ENCODE measurements around the gene FANCM.
"Not testable (repeated sequence)": the region's sequence is repeated elsewhere in the genome, so short reads cannot be mapped to it uniquely, and the experiment has no call there.

FANCM gene

DNA sequence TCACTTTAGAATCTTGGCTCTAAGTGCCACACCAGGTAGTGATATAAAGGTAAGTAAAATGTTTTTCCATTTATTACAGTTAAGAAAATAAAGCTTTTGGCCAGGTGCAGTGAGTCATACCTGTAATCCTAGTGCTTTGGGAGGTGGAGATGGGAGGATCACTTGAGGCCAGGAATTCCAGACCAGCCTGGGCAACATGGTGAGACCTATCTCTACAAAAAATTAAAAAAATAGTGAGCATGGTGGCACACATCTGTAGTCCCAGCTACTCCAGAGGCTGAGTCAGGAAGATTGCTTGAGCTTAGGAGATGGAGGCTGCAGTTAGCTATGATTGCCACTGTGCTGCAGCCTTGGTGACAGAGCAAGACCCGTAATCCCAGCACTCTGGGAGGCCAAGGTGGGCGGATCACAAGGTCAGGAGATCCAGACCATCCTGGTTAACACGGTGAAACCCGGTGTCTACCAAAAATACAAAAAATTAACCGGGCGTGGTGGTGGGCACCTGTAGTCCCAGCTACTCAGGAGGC is 5.0 kb downstream of the FANCM start:
- DNase-seq: no peak

DNA sequence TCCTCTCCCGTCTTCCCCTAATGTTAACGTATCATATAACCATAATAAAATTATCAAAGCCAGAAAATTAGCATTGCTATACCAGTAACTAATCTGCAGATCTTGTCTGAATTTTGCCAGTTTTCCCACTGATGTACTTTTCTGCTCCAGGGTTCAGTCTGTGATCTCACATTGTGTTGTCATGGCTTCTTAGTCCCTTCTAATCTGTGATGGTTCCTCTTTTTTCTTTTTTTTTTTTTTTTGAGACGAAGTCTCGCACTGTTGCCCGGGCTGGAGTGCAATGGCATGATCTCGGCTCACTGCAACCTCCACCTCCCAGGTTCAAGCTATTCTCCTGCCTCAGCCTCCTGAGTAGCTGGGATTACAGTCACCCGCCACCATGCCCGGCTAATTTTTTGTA is 6.4 kb downstream of the FANCM start:
- DNase-seq: not testable (repeated sequence)

DNA sequence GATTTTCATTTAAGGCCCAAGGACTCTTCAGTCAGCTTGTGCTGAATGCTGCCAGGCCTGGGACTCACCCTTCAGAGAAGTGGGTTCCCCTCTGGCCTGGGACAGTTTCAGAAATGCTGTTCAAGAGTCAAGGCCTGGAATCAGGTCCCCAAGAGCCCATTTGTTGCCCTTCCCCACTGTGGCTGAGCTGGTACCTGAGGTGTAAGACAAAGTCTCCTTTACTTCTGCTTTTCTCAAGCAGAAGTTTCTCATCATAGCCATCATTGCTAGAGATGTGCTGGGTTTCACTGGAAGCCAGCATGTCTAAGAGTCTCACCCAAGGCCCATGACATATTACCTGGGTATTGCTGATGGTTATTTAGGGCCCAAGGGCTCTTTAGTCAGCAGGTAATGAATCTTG is 8.9 kb downstream of the FANCM start:
- DNase-seq: no peak

DNA sequence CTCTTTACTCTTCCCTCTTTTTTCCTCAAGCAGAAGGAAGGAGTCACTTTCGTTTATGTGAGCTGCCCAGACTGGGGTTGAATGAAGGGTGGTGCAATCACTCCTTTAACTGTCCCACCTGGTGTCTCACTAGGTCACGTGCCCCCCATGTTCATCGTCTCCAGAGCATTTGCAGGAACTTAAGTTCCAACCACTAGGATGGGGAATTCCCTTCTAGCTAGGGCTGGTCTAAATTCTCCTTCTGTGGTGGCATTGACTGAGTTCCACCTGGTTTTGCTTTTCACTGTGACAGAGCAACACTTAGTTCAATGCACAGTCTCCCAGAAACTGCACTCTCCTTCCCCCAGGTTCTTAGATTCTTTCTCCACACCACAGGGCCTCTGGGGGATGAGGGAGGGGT is 9.5 kb downstream of the FANCM start:
- no peak for DNase-seq

DNA sequence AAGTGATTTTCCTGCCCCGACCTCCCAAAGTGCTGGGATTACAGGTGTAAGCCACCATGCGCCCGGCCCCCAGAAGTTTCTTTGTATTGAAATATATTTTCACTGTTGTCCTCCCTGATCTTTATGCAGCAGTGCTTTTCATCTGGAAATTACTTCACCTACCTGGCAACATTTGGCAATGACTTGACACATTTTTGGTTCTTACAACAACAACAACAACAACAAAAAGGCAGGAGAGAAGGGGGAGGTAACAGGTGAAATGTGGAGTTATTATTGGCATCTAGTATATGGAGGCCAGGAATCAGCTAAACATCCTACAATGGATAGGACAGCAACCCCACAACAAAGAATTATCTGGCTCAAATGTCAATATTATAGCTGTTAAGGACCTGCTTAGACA is 13.9 kb downstream of the FANCM start:
- DNase-seq: no peak

DNA sequence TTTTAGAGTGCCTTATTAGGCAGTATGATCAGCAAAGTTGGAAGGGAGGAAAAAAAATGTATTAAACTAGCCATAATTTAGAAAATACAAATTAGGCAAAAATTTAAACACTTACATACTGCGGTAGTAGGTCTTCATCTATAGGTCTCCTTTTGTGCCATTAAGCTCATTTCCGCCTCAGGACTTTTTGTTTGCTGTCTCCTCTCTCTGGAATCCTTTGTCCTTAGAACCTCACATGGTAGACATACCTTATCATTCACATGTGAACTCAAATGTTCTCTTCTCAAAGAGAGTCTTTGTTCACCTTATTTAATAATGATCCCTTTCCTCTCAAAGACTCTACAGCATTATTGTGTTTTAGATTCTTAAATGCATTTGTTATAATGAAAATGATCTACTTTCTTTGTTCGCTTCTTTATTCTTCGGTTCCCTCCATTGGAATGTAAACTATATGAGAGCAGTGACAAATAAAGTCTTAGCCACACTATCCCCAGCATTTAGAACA is 14.7 kb downstream of the FANCM start:
- no peak for DNase-seq

DNA sequence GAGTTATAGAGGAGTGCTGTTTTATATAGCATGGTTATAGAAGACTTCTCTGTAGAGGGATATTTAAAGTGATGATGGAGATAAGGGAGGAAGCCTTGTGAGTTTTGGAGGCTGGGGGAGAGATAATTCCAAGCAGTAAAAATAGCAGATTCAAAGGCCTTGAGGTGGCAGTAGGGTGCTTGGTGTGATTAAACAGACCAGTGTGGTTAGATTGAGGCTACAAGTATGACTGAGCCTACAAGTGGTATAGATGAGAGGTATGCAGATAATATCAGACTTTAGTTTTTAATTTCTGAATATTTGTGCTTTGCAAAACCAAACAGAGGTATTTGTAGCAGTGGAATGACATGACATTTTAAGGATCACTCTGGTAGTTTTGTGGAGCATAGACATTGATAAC is 20.3 kb downstream of the FANCM start:
- no peak for DNase-seq

DNA sequence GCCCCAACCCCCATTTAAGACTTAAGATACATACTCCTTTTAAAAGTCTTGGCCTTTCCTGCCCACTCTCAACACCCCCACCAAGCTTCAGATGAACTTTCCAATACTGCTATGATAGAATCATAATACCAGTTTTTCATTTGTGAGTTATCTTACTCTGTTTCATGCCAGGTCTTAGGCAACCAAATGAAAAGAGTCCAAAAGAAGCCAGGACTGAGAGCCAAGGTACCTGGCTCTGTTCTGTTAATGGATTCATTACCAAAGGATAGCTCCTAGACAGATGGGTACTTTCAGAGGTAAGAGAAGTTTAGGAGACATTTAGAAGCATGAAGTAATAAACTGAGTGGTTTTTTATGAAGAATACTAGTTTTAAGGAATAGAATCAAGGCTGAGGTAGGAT is 34.2 kb downstream of the FANCM start:
- DNase-seq: no peak

DNA sequence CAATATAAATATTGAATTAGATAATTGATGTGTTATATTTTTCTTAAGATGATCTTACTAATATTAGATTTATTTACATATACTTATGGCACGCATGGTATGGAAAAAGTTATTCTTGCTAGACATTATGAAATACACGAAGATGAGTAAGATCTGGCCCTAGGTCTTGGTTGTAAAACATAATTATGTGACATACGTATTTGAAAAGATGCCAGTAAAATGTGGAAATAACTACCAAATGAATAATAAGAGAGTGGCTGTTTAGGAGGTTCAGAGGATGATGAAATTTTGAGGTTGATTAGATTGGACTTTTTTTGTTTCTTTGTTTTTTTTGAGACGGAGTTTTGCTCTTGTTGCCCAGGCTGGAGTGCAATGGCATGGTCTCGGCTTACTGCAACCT is 41.3 kb downstream of the FANCM start:
- DNase-seq: no peak

DNA sequence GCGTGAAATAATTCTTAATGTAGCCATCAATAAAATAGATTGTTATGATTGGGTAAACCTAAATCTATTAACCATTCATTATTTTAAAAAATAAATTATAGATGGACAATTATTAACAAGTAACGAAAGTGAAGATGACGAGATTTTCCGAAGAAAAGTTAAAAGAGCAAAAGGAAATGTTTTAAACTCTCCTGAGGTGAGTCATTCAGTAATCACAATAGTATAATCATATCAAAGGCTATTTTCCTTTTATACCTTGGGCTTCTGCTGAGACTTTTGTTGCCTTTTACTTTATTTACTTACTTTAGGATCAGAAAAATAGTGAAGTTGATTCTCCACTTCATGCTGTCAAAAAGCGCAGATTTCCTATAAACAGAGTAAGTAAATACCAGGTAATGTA is 45.6 kb downstream of the FANCM start:
- no peak for DNase-seq

DNA sequence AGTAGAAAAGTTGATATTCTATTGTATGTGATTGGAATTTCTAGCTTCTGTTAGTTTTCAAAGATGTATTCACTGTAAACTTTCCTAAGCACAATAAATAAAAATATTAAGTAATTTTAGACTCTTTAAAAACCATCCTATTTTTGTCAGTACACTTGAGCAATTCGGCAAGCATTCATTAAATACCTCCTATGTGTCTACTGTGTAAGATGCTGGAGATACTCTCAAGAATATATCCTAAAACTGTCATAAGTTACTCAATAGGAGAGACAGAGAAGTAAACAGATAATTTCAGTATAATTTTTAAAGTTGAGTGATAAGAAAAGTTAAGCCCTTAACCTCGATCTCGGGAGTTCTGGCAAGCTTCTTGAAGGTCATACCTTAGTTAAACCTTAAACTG is 46.1 kb downstream of the FANCM start:
- no peak for DNase-seq

DNA sequence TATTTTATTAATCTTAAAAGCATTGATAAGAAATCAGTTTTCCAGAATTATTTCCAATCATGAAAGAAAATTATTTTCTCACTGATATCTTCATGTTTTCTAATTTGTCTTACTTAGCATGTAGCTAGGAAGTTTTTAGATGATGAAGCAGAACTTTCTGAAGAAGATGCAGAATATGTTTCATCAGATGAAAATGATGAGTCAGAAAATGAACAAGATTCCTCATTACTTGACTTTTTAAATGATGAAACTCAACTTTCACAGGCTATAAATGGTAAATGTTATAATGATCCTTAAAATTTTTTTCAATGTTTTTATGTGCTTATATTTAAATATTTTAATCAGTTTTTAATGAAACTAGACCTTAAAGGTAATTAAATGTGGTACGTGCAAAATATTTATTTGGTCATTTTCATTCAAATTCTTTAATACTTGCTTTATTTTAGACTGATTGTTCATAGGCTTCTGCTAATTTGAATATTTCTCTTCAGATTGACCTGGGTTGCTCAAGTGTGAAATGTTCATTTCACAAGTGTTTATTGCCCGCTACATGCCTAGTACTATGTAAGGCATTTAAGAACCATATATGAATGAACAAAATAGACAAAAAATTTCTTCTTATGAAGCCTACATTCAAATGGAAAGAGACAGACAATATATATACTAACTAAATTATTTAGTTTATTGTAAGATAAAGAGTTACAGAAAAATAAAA is 49.5 kb downstream of the FANCM start:
- no peak for DNase-seq

DNA sequence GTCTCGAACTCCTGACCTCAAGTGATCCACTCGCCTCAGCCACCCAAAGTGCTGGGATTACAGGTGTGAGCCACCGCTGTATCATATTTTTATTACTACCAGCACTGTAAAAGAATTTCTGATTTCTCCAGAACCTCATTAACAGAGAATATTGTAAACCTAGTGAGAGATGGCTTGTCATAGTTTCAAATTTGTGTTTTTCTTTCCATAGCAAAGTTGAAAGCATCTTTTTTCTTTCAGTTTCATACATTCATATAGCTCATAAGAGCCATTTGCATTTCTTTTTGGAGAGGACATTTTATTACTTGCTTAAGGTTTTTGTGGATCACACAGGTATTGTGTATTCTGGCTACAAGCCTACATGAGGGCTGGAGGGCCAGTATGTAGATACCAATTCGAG is 59.2 kb downstream of the FANCM start:
- DNase-seq: no peak

DNA sequence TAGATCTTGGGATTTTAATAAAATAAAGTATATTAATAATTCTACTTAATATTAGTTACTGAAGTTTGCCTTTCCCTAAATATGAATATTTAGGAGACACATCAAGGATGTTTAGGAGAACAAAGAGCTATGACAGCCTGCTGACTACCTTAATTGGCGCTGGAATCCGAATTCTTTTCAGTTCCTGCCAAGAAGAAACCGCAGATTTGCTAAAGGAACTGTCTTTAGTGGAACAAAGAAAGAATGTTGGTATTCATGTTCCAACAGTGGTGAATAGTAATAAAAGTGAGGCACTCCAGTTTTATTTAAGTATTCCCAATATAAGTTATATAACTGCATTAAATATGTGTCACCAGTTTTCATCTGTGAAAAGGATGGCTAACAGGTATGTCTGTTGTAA is 62.8 kb downstream of the FANCM start:
- no peak for DNase-seq

DNA sequence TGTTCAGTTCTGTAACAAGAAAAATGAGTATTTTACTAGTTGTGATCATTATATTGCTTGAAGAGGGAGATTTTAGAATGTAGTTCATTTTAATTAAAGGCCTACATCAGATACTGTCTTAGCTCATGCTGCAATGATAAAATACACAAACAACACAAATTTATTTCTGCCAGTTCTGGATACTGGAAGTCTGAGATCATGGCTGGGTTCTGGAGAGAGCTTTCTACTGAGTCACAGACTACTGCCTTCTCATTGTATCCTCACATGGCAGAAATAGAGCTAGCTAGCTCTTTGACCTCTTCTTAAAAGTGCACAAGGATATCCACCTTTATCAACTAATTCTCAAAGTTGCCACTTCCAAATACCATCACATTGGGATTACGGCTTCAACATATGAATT is 63.5 kb downstream of the FANCM start:
- DNase-seq: no peak

DNA sequence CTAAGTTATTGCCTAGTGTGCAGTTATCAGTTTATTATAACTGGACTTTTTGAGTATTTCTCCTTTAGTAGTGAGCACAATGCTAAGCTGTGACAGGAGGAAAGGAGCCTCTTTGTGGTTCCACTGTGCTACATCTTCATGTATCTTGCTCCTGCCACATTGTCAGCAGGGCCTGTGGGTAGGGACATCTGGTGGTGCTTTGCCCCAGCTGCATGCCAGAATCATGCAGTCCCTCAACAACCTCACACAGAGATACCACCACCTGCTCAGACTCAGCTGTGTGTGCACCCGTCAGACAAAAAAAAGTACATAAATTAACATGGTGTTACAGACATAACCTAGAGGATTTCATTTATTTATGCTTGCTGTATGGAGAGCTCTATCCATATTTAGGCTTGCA is 66.2 kb downstream of the FANCM start:
- DNase-seq: no peak

DNA sequence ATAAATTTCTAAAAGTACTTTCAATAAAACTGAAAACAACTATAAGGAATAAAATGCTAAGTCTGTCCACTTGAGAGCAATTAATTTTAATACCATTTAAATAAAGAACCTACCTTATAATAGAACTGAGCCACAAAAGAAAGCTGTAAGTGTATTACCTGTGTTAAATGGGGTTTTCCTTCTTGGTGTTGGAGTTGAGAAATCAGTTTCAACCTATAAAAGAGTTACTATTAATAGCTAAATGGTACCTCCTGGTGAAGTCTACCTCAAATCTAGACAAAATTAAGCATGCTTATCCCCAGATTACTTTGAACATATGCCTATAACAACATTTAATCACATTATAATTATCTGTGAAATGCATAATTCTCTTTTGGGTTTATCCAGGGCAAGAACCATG is 68.5 kb downstream of the FANCM start:
- DNase-seq: no peak

DNA sequence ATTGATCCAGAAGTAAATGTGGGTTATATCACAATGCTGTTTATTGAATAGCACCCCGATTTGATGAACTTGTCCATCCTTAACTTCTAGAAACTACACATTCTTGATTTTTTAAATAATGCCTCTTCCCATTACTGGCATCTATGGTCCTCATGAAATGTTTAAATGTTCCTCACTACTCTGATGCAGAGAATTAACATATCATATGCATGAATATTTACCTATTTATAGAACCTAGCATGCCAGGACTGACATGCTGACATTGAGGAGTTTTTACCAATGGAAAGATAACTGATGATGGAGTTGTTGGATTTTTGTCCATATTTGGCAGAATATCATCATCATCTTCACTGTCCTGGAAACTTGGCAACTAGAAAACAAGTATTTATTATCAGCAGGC is 74.4 kb downstream of the FANCM start:
- no peak for DNase-seq

DNA sequence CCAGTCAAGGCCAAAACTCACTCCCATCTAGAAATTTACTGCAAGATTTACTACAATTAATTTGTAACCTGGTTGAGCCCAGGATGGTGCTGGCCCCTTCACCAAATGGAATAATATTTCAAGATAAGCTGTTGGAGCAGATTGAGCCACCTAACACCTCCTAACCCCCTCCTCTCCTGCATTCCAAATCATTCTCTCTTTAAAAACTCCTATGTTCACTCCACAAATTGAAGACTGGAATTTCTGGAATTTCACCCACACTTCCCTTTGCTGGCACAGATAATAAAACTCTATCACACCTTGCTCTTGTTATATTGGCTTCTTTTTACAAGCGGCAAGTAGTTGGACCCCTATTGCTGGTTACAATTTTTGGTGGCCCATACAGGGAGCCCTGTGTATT is 75.6 kb downstream of the FANCM start:
- DNase-seq: no peak

DNA sequence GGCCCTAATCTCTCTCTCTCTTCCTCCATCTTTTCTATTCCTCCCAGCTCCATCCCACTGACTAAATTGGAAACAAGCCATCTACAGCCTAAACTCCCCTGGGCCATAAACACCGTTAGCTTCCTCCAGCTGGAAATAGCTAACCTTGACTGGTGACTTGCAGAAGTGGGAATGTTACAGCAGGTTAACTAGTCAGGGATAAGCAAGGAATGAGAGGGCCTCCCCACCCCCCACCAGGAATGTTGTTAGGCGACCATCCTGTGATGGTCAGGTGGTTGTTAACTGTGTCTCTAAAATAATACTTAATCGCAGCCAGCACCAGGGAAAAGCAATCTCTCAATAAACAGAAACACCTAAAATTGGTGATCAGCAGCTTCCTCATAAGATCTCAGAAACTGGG is 76.5 kb downstream of the FANCM start:
- DNase-seq: no peak

DNA sequence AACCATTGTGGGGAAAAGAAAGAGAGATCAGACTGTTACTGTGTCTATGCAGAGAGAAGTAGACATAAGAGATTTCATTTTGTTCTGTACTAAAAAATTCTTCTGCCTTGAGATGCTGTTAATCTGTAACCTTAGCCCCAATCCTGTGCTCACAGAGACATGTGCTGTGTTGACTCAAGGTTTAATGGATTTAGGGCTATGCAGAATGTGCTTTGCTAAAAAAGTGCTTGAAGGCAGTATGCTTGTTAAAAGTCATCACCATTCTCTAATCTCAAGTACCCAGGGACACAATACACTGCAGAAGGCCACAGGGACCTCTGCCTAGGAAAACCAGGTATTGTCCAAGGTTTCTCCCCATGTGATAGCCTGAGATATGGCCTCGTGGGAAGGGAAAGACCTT is 78.0 kb downstream of the FANCM start:
- DNase-seq: not testable (repeated sequence)

DNA sequence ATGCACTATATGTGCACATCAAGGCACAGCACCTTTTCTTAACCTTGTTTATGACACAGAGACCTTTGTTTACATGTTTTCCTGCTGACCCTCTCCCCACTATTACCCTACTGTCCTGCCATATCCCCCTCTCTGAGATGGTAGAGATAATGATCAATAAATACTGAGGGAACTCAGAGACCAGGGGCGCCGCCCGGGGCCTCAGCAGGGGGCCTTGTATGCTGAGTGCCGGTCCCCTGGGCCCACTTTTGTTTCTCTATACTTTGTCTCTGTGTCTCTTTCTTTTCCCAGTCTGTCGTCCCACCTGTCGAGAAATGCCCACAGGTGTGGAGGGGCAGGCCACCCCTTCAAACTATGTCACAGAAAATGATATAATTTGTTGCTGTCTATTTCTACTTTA is 78.6 kb downstream of the FANCM start:
- not testable (repeated sequence) for DNase-seq

DNA sequence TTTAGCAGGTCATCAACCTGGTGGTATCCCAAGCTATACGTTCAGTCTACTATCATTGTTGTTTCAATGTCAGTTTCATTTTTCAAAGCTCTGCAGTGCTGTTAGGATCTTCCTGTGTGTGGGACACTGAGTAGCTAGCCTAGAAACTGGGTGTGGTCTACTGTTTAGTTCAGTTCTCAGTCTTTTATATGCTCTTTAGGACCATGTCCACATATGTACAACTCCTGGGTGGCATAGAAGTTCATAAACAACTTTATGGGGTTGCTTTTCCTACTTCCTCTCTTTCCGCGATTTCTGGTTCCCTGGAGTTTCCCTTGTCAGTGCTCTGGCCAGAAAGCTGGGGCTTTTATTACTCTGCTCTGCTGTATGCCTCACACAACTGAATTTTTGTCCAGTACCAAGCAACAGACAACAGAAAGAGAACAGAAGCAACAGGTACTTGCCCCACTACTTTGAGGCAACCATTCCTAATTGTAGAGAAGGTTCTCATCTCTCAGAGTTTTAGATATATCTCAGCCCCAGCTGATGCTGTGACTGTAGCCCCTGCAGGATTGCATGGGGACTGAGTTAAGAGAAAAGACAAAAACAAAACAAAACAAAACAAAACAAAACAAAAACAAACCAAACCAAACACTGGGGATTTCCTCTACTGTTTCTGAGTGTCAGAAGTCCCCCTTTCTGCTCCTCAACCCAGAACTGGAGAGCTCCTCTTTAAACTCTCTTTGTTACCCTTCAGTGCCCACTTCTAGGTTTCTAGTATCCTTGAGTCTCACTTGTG is 86.9 kb downstream of the FANCM start:
- no peak for DNase-seq

DNA sequence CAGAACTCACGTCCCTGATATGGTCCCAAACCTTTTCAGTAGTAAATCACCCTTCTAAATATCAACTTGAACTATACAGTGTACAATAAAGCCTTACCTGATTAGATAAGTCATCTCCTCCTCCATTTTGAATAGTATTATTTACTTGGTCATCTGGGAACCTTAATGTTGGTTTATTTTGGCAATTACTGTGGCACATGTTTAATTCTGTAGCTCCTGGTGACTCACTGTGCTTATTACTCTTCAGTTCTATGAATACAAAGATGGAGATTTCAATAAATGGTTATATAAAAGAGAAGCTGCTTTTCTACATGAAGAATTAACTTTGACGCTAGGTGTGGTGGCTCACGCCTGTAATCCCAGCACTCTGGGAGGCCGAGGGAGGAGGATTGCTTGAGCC is 91.8 kb downstream of the FANCM start:
- DNase-seq: no peak

Data from CD4-positive, alpha-beta T cell treated with Interferon gamma for 1 hour (primary cell).